Sigmoid colon (tissue), 7 donors: ENCODE results near the gene CUX1. TPM values are rescaled to one million over a fixed set of nuclear protein-coding genes. Genes with fewer than 3 reads are reported as not detected.

Source experiments
- DNase-seq: peaks from one replicate; pipeline ENCODE4 v3.0.0-alpha.2; 2019
- H3K27ac ChIP-seq, 4 donors: fragments of 200-600 bp; sonication (generic); one replicate each; pipeline ENCODE4 v1.5.1; 2016 to 2019; ENCODE audit warnings: mild to moderate bottlenecking in 1 of 4
- H3K27me3 ChIP-seq, 3 donors: fragments of 200-600 bp; sonication (generic); one replicate each; pipeline ENCODE4 v1.5.1; 2019; ENCODE audit warnings: mild to moderate bottlenecking in 1 of 3
- H3K36me3 ChIP-seq, 4 donors: fragments of 200-600 bp; sonication (generic); one replicate each; pipeline ENCODE4 v1.5.1; 2016 to 2019
- H3K4me1 ChIP-seq, 4 donors: fragments of 200-600 bp; sonication (generic); one replicate each; pipeline ENCODE4 v1.5.1; 2017 to 2019
- H3K4me3 ChIP-seq, 4 donors: fragments of 200-600 bp; sonication (generic); one replicate each; pipeline ENCODE4 v1.5.1; 2017 to 2019; ENCODE audit warnings: mild to moderate bottlenecking in 2 of 4, moderate library complexity in 1 of 4
- H3K9me3 ChIP-seq, 4 donors: fragments of 200-600 bp in 3 of 4; sonication (generic) in 3 of 4; one replicate each; pipeline versions ENCODE4 v1.5.1 to v1.6.1; 2013 to 2019
- EP300 ChIP-seq, 4 donors: sonication (generic); formaldehyde crosslinking; IDR thresholded peaks; one replicate each; pipeline ENCODE4 v1.6.1; 2017; ENCODE audit warnings: antibody characterized with exemption in 4 of 4
- POLR2A ChIP-seq, 2 donors: fragments of 450-650 bp; IDR thresholded peaks; one replicate each; pipeline ENCODE4 v1.6.1; 2016; ENCODE audit warnings: antibody characterized with exemption in 2 of 2, mild to moderate bottlenecking in 2 of 2, moderate library complexity in 2 of 2
- POLR2AphosphoS5 ChIP-seq, 4 donors: sonication (generic); formaldehyde crosslinking; IDR thresholded peaks; one replicate each; pipeline ENCODE4 v1.6.1; 2017; ENCODE audit warnings: antibody characterized with exemption in 4 of 4
- WGBS, 2 donors: extraction: QIAGEN DNeasy Blood & Tissue Kit; methylation state at CpG; one replicate each; pipeline ENCODE4 v1.1.7; 2013; 5-methylcytosine and 5-hydroxymethylcytosine counted together
- intact Hi-C: fragments of 100-400 bp; cut with DNase I; formaldehyde crosslinking; loops from one replicate; pipeline ENCODE4 v1.15.1; 2023
- polyA plus RNA-seq, 3 donors: library from polyadenylated mRNA; stranded (reverse); fragments of 200-250 nt; gene quantifications; one replicate each; pipeline ENCODE4 v1.2.3, GENCODE V29; 2013
- total RNA-seq, 4 donors: library from RNA; depleted of rRNA; stranded (reverse); fragments of >200 nt; gene quantifications; one replicate each; pipeline ENCODE4 v1.1.0, GENCODE V29; 2016
- TF ChIP-seq, protein P1 (sequence below), 4 experiments: fragments of 450-650 bp in 3 of 4; fragments of 200-600 bp in 1 of 4; IDR thresholded peaks; one replicate each; pipeline ENCODE4 v1.5.1; 2016 to 2019; ENCODE audit warnings: antibody characterized with exemption in 4 of 4, mild to moderate bottlenecking in 3 of 4, moderate library complexity in 2 of 4
- donor health status: healthy with polysubstance abuse.
- donor health status: Bipolar disorder and iron deficiency.
- donor health status: healthy.

The CUX1 gene
- total and polyA plus RNA-seq, 7 donors = 46.7 to 127 (median 49.9) TPM

- WGBS, 2 donors = 95 to 96% methylated on average over 5 of the region's 5 CpGs
- Histone ChIP-seq H3K27me3 (no peaks in the 10 kb centered on the region), H3K4me3 (no peak overlapping the region), H3K4me1 (peaks cover 0 to 4% (median 0%) of the 10 kb centered on the region in 4 donors), H3K27ac (peak overlapping the region in 1 of 4 donors; percentile 60), H3K9me3 (no peaks in the 10 kb centered on the region), H3K36me3 (peaks cover 0 to 69% (median 8%) of the 10 kb centered on the region in 4 donors)
- no peak for TF ChIP-seq POLR2AphosphoS5 (IDR thresholded peaks at IDR 0.05)
- TF ChIP-seq EP300 (IDR thresholded peaks at IDR 0.05) = no peak
- no peak for TF ChIP-seq POLR2A (IDR thresholded peaks at IDR 0.05)
- TF ChIP-seq, protein P1, sequence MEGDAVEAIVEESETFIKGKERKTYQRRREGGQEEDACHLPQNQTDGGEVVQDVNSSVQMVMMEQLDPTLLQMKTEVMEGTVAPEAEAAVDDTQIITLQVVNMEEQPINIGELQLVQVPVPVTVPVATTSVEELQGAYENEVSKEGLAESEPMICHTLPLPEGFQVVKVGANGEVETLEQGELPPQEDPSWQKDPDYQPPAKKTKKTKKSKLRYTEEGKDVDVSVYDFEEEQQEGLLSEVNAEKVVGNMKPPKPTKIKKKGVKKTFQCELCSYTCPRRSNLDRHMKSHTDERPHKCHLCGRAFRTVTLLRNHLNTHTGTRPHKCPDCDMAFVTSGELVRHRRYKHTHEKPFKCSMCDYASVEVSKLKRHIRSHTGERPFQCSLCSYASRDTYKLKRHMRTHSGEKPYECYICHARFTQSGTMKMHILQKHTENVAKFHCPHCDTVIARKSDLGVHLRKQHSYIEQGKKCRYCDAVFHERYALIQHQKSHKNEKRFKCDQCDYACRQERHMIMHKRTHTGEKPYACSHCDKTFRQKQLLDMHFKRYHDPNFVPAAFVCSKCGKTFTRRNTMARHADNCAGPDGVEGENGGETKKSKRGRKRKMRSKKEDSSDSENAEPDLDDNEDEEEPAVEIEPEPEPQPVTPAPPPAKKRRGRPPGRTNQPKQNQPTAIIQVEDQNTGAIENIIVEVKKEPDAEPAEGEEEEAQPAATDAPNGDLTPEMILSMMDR (IDR thresholded peaks at IDR 0.05) = no peak
- DNase-seq = peak; percentile 41
- intact Hi-C loops = no loop called here
These were observed 289.2 kb downstream of the CUX1 start for GRCh38 chr7:102106625-102107024.

GRCh38 chr7:102107474-102108104 is 290.2 kb downstream of the CUX1 start:
- Histone ChIP-seq H3K27ac (no peak overlapping the region), H3K4me1 (peaks cover 0 to 4% (median 0%) of the 10 kb centered on the region in 4 donors), H3K27me3 (no peaks in the 10 kb centered on the region), H3K36me3 (peaks cover 0 to 67% (median 8%) of the 10 kb centered on the region in 4 donors), H3K4me3 (no peak overlapping the region), H3K9me3 (no peaks in the 10 kb centered on the region)
- WGBS, 2 donors = 91 to 95% methylated on average over 19 of the region's 19 CpGs
- peak; percentile 46 for DNase-seq
- no peak for TF ChIP-seq EP300 (IDR thresholded peaks at IDR 0.05)
- TF ChIP-seq POLR2A (IDR thresholded peaks at IDR 0.05) = no peak
- no peak for TF ChIP-seq POLR2AphosphoS5 (IDR thresholded peaks at IDR 0.05)
- intact Hi-C loops = no loop called here

DNA sequence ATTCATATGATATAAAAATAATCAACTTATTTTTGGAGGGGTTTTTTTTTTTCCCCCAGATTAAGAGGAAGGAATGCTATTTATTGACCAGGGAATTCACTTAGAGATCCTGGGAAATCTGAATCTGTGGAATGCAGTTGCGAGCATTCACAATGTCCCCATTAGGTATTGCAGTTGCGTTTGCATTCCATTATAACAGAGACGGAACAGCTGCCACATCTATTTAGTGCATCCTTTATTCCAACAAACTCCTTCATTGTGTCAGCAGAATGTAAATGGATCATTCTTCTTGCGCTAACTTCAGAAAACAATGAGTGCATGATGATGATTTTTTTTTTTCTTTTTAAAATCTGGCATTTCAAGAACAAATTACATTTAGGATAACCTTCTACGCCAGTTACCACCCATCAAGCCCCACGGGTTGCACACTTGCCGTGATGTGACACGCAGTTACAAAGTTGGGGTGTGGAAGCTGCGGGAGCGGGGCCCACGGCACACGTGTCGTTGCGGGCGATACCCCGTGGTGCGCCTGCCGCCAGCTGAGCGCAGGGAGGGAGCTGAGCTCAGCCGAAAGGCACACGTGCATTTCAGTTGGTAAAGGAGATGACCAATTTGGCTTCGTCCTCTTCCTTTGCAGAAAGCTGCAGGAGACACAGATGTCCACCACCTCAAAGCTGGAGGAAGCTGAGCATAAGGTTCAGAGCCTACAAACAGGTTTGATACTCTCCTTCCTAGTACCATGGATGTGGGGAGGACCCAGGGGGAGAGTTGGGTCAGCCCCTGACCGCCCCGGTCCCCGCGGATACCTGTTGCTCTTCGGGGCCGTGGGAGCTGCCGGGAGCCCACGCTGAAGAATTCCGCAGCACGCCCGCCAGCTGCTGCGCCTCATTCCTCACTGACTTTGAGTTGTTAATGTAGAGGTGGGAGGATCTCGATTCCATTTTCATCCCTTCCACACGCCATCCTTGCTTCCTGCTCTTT is 293.9 kb downstream of the CUX1 start:
- Histone ChIP-seq H3K9me3 (no peaks in the 10 kb centered on the region), H3K27ac (no peak overlapping the region), H3K4me1 (peaks cover 0 to 4% (median 0%) of the 10 kb centered on the region in 4 donors), H3K4me3 (no peak overlapping the region), H3K36me3 (peaks cover 9 to 69% (median 18%) of the 10 kb centered on the region in 4 donors), H3K27me3 (no peaks in the 10 kb centered on the region)
- WGBS, 2 donors = 92 to 95% methylated on average over 36 of the region's 36 CpGs
- intact Hi-C loops = no loop called here
- peak; percentile 53 for DNase-seq
- TF ChIP-seq, protein P1 (IDR thresholded peaks at IDR 0.05) = no peak
- TF ChIP-seq POLR2AphosphoS5 (IDR thresholded peaks at IDR 0.05) (no peak), POLR2A (IDR thresholded peaks at IDR 0.05) (no peak), EP300 (IDR thresholded peaks at IDR 0.05) (no peak)

DNA sequence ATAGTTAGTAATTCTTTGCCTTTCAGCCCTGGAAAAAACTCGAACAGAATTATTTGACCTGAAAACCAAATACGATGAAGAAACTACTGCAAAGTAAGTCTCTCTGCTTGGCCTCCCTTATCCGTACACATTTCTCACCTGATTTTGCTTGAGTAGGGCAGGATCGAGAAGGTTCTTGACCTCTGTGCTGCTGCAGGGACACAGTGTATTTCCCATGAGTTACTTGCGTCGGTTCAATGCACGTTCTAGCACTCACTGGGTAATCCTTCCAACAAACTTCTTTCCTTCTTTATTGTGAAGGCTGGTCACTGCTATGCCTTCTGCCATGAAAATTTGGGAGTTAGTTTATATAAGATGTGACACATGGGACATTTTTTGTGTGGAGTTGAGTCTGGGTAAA is 297.8 kb downstream of the CUX1 start:
- peak; percentile 9 for DNase-seq
- H3K9me3 ChIP-seq = no peaks in the 10 kb centered on the region
- TF ChIP-seq POLR2A (IDR thresholded peaks at IDR 0.05) (no peak), EP300 (IDR thresholded peaks at IDR 0.05) (no peak), POLR2AphosphoS5 (IDR thresholded peaks at IDR 0.05) (no peak)
- TF ChIP-seq, protein P1 (IDR thresholded peaks at IDR 0.05) = no peak
- no peaks in the 10 kb centered on the region for H3K27me3 ChIP-seq
- H3K27ac ChIP-seq = no peak overlapping the region
- H3K36me3 ChIP-seq = peaks cover 9 to 64% (median 18%) of the 10 kb centered on the region in 4 donors
- intact Hi-C loops = no loop called here
- 96 to 97% methylated on average over 7 of the region's 7 CpGs for WGBS, 2 donors
- peaks cover 0 to 4% (median 0%) of the 10 kb centered on the region in 4 donors for H3K4me1 ChIP-seq
- H3K4me3 ChIP-seq = no peak overlapping the region

- Histone ChIP-seq H3K27me3 (no peaks in the 10 kb centered on the region), H3K9me3 (no peaks in the 10 kb centered on the region), H3K36me3 (peaks cover 9 to 58% (median 18%) of the 10 kb centered on the region in 4 donors), H3K4me3 (no peak overlapping the region), H3K4me1 (peaks cover 0 to 4% (median 0%) of the 10 kb centered on the region in 4 donors), H3K27ac (no peak overlapping the region)
- no peak for TF ChIP-seq POLR2A (IDR thresholded peaks at IDR 0.05)
- no peak for TF ChIP-seq EP300 (IDR thresholded peaks at IDR 0.05)
- no peak for TF ChIP-seq POLR2AphosphoS5 (IDR thresholded peaks at IDR 0.05)
- TF ChIP-seq, protein P1 (IDR thresholded peaks at IDR 0.05) = no peak
- DNase-seq = peak; percentile 33
- intact Hi-C loops = no loop called here
- WGBS, 2 donors = 95% methylated on average over 15 of the region's 15 CpGs
These were observed 298.5 kb downstream of the CUX1 start for GRCh38 chr7:102115931-102116330.
